K562 (cell line): ENCODE data around the gene HPS4. TPM values are rescaled to one million over a fixed set of nuclear protein-coding genes. Genes with fewer than 3 reads are reported as not detected.

Source experiments
- ATAC-seq: fragments of 200-7000 bp; cut with Tn5 transposase; 3 replicates; pipeline ENCODE4 v1.9.1; 2020; ENCODE audit warnings: moderate library complexity
- BruUV-seq: library from RNA; stranded (reverse); fragments of 400-500 nt; replicated peaks from 2 replicates; lab custom pipeline; 2021; lab: Mats Ljungman, UMichigan
- CTCF ChIA-PET: fragments of 300-600 bp; formaldehyde crosslinking; extraction: SDS; loops from one replicate; lab custom pipeline; 2021; ENCODE audit warnings: low intra/inter-chr PET ratio; lab: Yijun Ruan, JAX
- POLR2A ChIA-PET: fragments of 300-600, 350-650 bp; sonication (Branson Sonifier 250); formaldehyde crosslinking; extraction: SDS; loops from one replicate; lab custom pipeline; 2021; ENCODE audit warnings: antibody characterized with exemption, inconsistent platforms; lab: Yijun Ruan, JAX
- DNase-seq, 4 experiments: peaks; one replicate each; pipeline versions ENCODE4 v3.0.0 to v3.0.0-alpha.2; 2011 to 2018; ENCODE audit warnings: low spot score in 3 of 4, mixed read lengths in 3 of 4; ENCODE audit errors: extremely low read depth in 1 of 4
- FAIRE-seq: peaks from 2 replicates; lab custom pipeline; 2011; peaks lifted over from hg19 to GRCh38; lab: Jason Lieb, UNC
- H2AFZ ChIP-seq: 2 replicates; pipeline ENCODE4 v1.6.0; 2011; ENCODE audit warnings: low read depth, low read length, control low read depth, inconsistent platforms
- H3K27ac ChIP-seq: fragments of 200-600 bp; 3 replicates; pipeline ENCODE4 v1.8.0; 2011; ENCODE audit warnings: low read depth, mild to moderate bottlenecking, control low read depth, inconsistent platforms, low read length, moderate library complexity, mixed read lengths; ENCODE audit errors: extremely low read depth
- H3K27me3 ChIP-seq, 2 experiments: fragments of 300-600 bp in 1 of 2; 2 replicates in 1 of 2; 3 replicates in 1 of 2; pipeline versions ENCODE4 v1.6.0 to v1.8.0; 2011; ENCODE audit warnings: inconsistent platforms in 2 of 2, low read length in 2 of 2, mild to moderate bottlenecking in 1 of 2, mixed read lengths in 1 of 2, moderate library complexity in 1 of 2; ENCODE audit not compliant: control insufficient read depth in 2 of 2, insufficient read depth in 2 of 2
- H3K36me3 ChIP-seq: fragments of 300-600 bp; 3 replicates; pipeline ENCODE4 v1.8.0; 2011; ENCODE audit warnings: mild to moderate bottlenecking, low read length, inconsistent platforms; ENCODE audit not compliant: control insufficient read depth, insufficient read depth
- H3K4me1 ChIP-seq, 2 experiments: fragments of 200-600 bp in 1 of 2; replicated peaks in 1 of 2; 2 replicates in 1 of 2; 3 replicates in 1 of 2; pipeline versions ENCODE4 v1.5.1 to v1.8.0; 2011; ENCODE audit warnings: inconsistent platforms in 2 of 2, low read length in 2 of 2, mild to moderate bottlenecking in 1 of 2, mixed read lengths in 1 of 2, moderate library complexity in 1 of 2; ENCODE audit not compliant: control insufficient read depth in 2 of 2, insufficient read depth in 2 of 2
- H3K4me2 ChIP-seq: 2 replicates; pipeline ENCODE4 v1.6.1; 2011; ENCODE audit warnings: low read length, control low read depth, inconsistent platforms, mixed read lengths; ENCODE audit not compliant: insufficient read depth
- H3K4me3 ChIP-seq: fragments of 200-600 bp; sonication (generic), shearing (Covaris generic); 2 replicates; pipeline ENCODE4 v1.5.1; 2016; ENCODE audit warnings: control low read depth, inconsistent platforms
- H3K79me2 ChIP-seq: fragments of 200-600 bp; 3 replicates; pipeline ENCODE4 v1.8.0; 2011; ENCODE audit warnings: low read length, inconsistent platforms; ENCODE audit not compliant: control insufficient read depth, insufficient read depth
- H3K9ac ChIP-seq, 2 experiments: 2 replicates each; pipeline versions ENCODE4 v1.6.0 to v1.6.1; 2011; ENCODE audit warnings: low read depth in 2 of 2, low read length in 2 of 2, control low read depth in 1 of 2, inconsistent platforms in 1 of 2, mild to moderate bottlenecking in 1 of 2, mixed read lengths in 1 of 2; ENCODE audit not compliant: insufficient read depth in 1 of 2
- H3K9me1 ChIP-seq: one replicate; pipeline ENCODE4 v1.6.0; 2011; ENCODE audit warnings: inconsistent platforms, mild to moderate bottlenecking, low read length, moderate library complexity; ENCODE audit not compliant: control insufficient read depth, insufficient read depth
- H3K9me3 ChIP-seq: replicated peaks from 2 replicates; pipeline ENCODE4 v1.5.1; 2011; ENCODE audit warnings: low read depth, low read length, inconsistent platforms; ENCODE audit not compliant: control insufficient read depth, insufficient read depth
- H4K20me1 ChIP-seq: replicated peaks from 2 replicates; pipeline ENCODE4 v1.6.1; 2011; ENCODE audit warnings: low read length, inconsistent platforms, mixed read lengths; ENCODE audit not compliant: control insufficient read depth, insufficient read depth
- CCNT2 ChIP-seq: IDR thresholded peaks from 2 replicates; pipeline ENCODE4 v1.6.1; 2011; ENCODE audit warnings: borderline replicate concordance, low read depth, mild to moderate bottlenecking, moderate library complexity, mixed read lengths, low read length; ENCODE audit not compliant: insufficient read length; ENCODE audit errors: extremely low read depth
- E2F1 ChIP-seq: sonication (generic); formaldehyde crosslinking; IDR thresholded peaks from 2 replicates; pipeline ENCODE4 v1.8.1; 2023; ENCODE audit warnings: mild to moderate bottlenecking, missing genetic modification reagents, moderate library complexity
- HNRNPUL1 ChIP-seq: fragments of 200-400 bp; formaldehyde crosslinking; IDR thresholded peaks from 2 replicates; pipeline ENCODE4 v1.6.1; 2017; ENCODE audit warnings: low read length
- HOMEZ ChIP-seq: fragments of 250-450 bp; sonication (Bioruptor Pico); IDR thresholded peaks from 2 replicates; pipeline ENCODE4 v1.4.0; 2020; ENCODE audit warnings: mild to moderate bottlenecking, moderate library complexity
- JUN ChIP-seq, 2 experiments: sonication (generic) in 1 of 2; formaldehyde crosslinking in 1 of 2; IDR thresholded peaks; 2 replicates each; pipeline versions ENCODE4 v1.6.1 to v1.8.0; 2012 to 2022; ENCODE audit warnings: borderline replicate concordance in 2 of 2, mild to moderate bottlenecking in 2 of 2, improper control_type of control experiment in 1 of 2, low read depth in 1 of 2, low read length in 1 of 2, missing genetic modification reagents in 1 of 2
- LARP7 ChIP-seq: fragments of 450-650 bp; IDR thresholded peaks from 2 replicates; pipeline ENCODE4 v1.6.1; 2016
- LCOR ChIP-seq: sonication (generic); formaldehyde crosslinking; IDR thresholded peaks from 2 replicates; pipeline ENCODE4 v1.8.0; 2022; ENCODE audit warnings: mild to moderate bottlenecking, missing genetic modification reagents
- MEF2D ChIP-seq: conservative IDR thresholded peaks from 2 replicates; pipeline ENCODE4 v1.6.1; 2016; ENCODE audit warnings: low read depth, missing genetic modification characterization, missing compliant biosample characterization
- MTF1 ChIP-seq: fragments of 250-450 bp; sonication (Bioruptor Pico); IDR thresholded peaks from 2 replicates; pipeline ENCODE4 v1.9.0; 2021; ENCODE audit warnings: moderate library complexity, mild to moderate bottlenecking, inconsistent platforms, borderline replicate concordance
- NFATC3 ChIP-seq: fragments of 450-650 bp; IDR thresholded peaks from 2 replicates; pipeline ENCODE4 v1.6.1; 2017; ENCODE audit warnings: mild to moderate bottlenecking
- NR1H2 ChIP-seq: sonication (generic); formaldehyde crosslinking; IDR thresholded peaks from 2 replicates; pipeline ENCODE4 v1.4.0; 2020; ENCODE audit warnings: mild to moderate bottlenecking, missing genetic modification reagents
- NRF1 ChIP-seq, 2 experiments: fragments of 450-650 bp; IDR thresholded peaks in 1 of 2; conservative IDR thresholded peaks in 1 of 2; 2 replicates each; pipeline ENCODE4 v1.6.1; 2014; ENCODE audit warnings: mild to moderate bottlenecking in 2 of 2
- PHF21A ChIP-seq: fragments of 450-650 bp; IDR thresholded peaks from 2 replicates; pipeline ENCODE4 v1.6.1; 2017; ENCODE audit warnings: low read depth, borderline replicate concordance
- PML ChIP-seq: IDR thresholded peaks from 2 replicates; pipeline ENCODE4 v1.6.1; 2012; ENCODE audit warnings: low read length, inconsistent platforms
- ZBTB17 ChIP-seq: fragments of 450-650 bp; formaldehyde crosslinking; IDR thresholded peaks from 2 replicates; pipeline ENCODE4 v1.4.0; 2020; ENCODE audit warnings: mild to moderate bottlenecking
- ZBTB2 ChIP-seq: fragments of 450-650 bp; IDR thresholded peaks from 2 replicates; pipeline ENCODE4 v1.6.1; 2016; ENCODE audit warnings: antibody characterized with exemption
- ZKSCAN3 ChIP-seq: fragments of 250-450 bp; sonication (Bioruptor Pico); IDR thresholded peaks from 2 replicates; pipeline ENCODE4 v1.4.0; 2020
- WGBS: fragments of 100-300 bp; shearing (Covaris generic); methylation state at CpG from one replicate; pipeline ENCODE4 v1.1.6; 2016; ENCODE audit warnings: low coverage, mixed read lengths; ENCODE audit not compliant: insufficient coverage; ENCODE audit errors: missing lambda C conversion rate; 5-methylcytosine and 5-hydroxymethylcytosine counted together
- in situ Hi-C: fragments of 300-500 bp; cut with MboI; formaldehyde crosslinking; loops from 4 replicates; pipeline ENCODE4 v1.15.0; 2018; ENCODE audit warnings: inconsistent platforms, mixed read lengths
- intact Hi-C: fragments of 100-400 bp; cut with micrococcal nuclease; formaldehyde crosslinking; loops from 2 replicates; pipeline ENCODE4 v1.14.2; 2022
- polyA plus RNA-seq, 8 experiments: library from polyadenylated mRNA; depleted of rRNA in 4 of 8; stranded (reverse) in 5 of 8; unstranded in 3 of 8; fragments of >200 nt; fragmentation: Nextera tagmentation in 2 of 8; fragmentation: Illumina TruSeq in 1 of 8; extraction: Ambion mirVana in 2 of 8; extraction: Trizol in 1 of 8; gene quantifications; 2 replicates each; pipeline versions ENCODE4 v1.2.1 to v1.2.3, GENCODE V29; 2011 to 2014; ENCODE audit warnings: inconsistent platforms in 1 of 8, missing spikeins in 1 of 8
- total RNA-seq, 7 experiments: library from RNA; depleted of rRNA in 6 of 7; stranded (reverse); fragments of >200 nt in 6 of 7; fragmentation: Illumina TruSeq in 2 of 7; extraction: Trizol in 2 of 7; gene quantifications; 2 replicates each; pipeline versions ENCODE4 v1.2.1 to v1.2.3, GENCODE V29; 2011 to 2021; ENCODE audit warnings: low replicate concordance in 1 of 7
- TF ChIP-seq, protein P1 (sequence below): IDR thresholded peaks from 3 replicates; pipeline ENCODE4 v1.6.1; 2011; ENCODE audit warnings: borderline replicate concordance, mild to moderate bottlenecking; ENCODE audit not compliant: insufficient read length, insufficient read depth

Gene HPS4
- total and polyA plus RNA-seq, 9 of the 15 experiments (the other 6 are each of a cell fraction or from before 2014, with no cell fraction given): 12.8 to 29.2 (median 25.3) TPM

DNA sequence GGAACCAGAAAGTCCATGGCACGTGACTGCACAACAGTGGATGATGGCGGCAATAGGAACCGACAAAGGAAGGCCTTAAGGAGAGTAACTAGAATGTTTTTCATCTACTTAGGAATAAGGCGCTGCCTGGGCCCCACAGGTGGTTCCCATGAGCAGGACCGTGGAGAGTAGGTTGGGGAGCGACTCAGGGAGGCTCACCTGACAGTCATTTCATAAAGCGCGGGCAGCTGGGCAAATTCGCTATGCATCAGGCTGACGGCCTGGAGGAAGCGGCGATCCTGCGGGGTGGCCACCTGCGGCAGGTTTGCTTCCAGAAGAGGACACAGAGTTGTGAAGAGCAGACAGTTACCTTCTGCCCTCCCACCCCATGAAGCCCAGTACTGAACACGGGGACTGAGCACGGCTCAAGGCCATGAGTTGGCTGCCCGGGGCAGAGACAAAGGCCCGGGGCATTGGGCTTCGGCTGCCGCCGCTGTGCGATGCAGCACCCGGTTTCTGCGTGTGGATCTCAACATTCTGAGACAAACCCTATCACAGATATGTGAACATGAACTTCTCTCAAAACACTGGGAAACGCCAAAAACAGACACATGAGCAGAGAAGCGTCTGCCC, 25.8 kb downstream of the HPS4 start:
- peaks cover 69% of the 10 kb centered on the region; the same call in 2 of the 3 replicates for H3K36me3 ChIP-seq
- BruUV-seq: no TSS peak
- no peak overlapping the region for H3K9ac ChIP-seq
- ATAC-seq (no peak), DNase-seq (no peak), FAIRE-seq (no peak)
- in situ Hi-C loops: no loop called here
- H3K4me1 ChIP-seq: peaks cover 0 to 3% of the 10 kb centered on the region in 2 experiments; a peak in 2 of 5 replicates
- ChIA-PET CTCF (no interaction called here), POLR2A (interaction anchor here (1.1 kb wide), 1 partner anchor 15 kb away, joined by 3 read pairs; no protein-coding TSS in a partner anchor)
- H3K9me3 ChIP-seq: no peaks in the 10 kb centered on the region
- 94% methylated on average over 24 of the region's 26 CpGs for WGBS
- peaks cover 11% of the 10 kb centered on the region; the same call in 1 of the 3 replicates for H3K79me2 ChIP-seq
- H4K20me1 ChIP-seq: no peaks in the 10 kb centered on the region; the same call in 1 of the 2 replicates
- no peaks in the 10 kb centered on the region for H3K9me1 ChIP-seq
- H3K4me2 ChIP-seq: no peak overlapping the region
- no peak overlapping the region for H2AFZ ChIP-seq
- intact Hi-C loops: no loop called here
- H3K4me3 ChIP-seq: no peak overlapping the region
- no peak overlapping the region for H3K27ac ChIP-seq
- H3K27me3 ChIP-seq: no peaks in the 10 kb centered on the region
- TF ChIP-seq HOMEZ (CRISPR knock-in tag): no peak
- no peak for TF ChIP-seq E2F1
- TF ChIP-seq ZBTB17 (CRISPR knock-in tag): no peak
- TF ChIP-seq, protein P1, sequence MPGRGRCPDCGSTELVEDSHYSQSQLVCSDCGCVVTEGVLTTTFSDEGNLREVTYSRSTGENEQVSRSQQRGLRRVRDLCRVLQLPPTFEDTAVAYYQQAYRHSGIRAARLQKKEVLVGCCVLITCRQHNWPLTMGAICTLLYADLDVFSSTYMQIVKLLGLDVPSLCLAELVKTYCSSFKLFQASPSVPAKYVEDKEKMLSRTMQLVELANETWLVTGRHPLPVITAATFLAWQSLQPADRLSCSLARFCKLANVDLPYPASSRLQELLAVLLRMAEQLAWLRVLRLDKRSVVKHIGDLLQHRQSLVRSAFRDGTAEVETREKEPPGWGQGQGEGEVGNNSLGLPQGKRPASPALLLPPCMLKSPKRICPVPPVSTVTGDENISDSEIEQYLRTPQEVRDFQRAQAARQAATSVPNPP: no peak
- no peak for TF ChIP-seq LARP7
- TF ChIP-seq MTF1 (CRISPR knock-in tag): no peak
- no peak for TF ChIP-seq NR1H2 (CRISPR knock-in tag)
- TF ChIP-seq PML: no peak
- no peak for TF ChIP-seq LCOR (CRISPR knock-in tag)
- TF ChIP-seq PHF21A: no peak
- no peak for TF ChIP-seq ZKSCAN3 (CRISPR knock-in tag)
- no peak for TF ChIP-seq JUN (IDR thresholded peaks at IDR 0.05; ENCODE audit: borderline replicate concordance, low read depth, low read length)
- TF ChIP-seq JUN (CRISPR knock-in tag; IDR thresholded peaks at IDR 0.05; ENCODE audit: borderline replicate concordance): no peak
- TF ChIP-seq NRF1 (conservative IDR thresholded peaks at IDR 0.05 in 1 of 2, IDR thresholded peaks at IDR 0.05 in 1 of 2): no peak
- TF ChIP-seq MEF2D (tag): no peak
- no peak for TF ChIP-seq HNRNPUL1
- no peak for TF ChIP-seq CCNT2
- no peak for TF ChIP-seq ZBTB2
- no peak for TF ChIP-seq NFATC3
